H1 (cell line): ENCODE data around the gene NPPA. TPM values are rescaled to one million over a fixed set of nuclear protein-coding genes. Genes with fewer than 3 reads are reported as not detected.

Experiments used
- CTCF ChIA-PET: fragments of 300-600 bp; sonication (Branson Sonifier 250); formaldehyde crosslinking; loops from one replicate; lab custom pipeline; 2021; ENCODE audit not compliant: partially characterized antibody; lab: Charles Lee
- POLR2A ChIA-PET: fragments of 300-600 bp; sonication (Branson Sonifier 250); formaldehyde crosslinking; loops from one replicate; lab custom pipeline; 2021; ENCODE audit warnings: inconsistent platforms; ENCODE audit not compliant: partially characterized antibody; lab: Charles Lee
- DNase-seq, 2 experiments: peaks; one replicate each; pipeline versions ENCODE4 v3.0.0 to v3.0.0-alpha.2; 2010 to 2022; ENCODE audit warnings: low spot score in 2 of 2, low read depth in 1 of 2, mixed read lengths in 1 of 2
- FAIRE-seq: peaks from 2 replicates; lab custom pipeline; 2011; peaks lifted over from hg19 to GRCh38; lab: Jason Lieb, UNC
- H2AFZ ChIP-seq: 2 replicates; pipeline ENCODE4 v1.8.1; 2012; ENCODE audit warnings: low read length, inconsistent platforms
- H2AK5ac ChIP-seq: 2 replicates; pipeline ENCODE4 v1.6.1; 2013; ENCODE audit warnings: low read depth, low read length
- H2BK120ac ChIP-seq: replicated peaks from 2 replicates; pipeline ENCODE3; 2013; ENCODE audit warnings: low read depth, low read length, inconsistent platforms
- H2BK12ac ChIP-seq: 2 replicates; pipeline ENCODE4 v1.6.1; 2013; ENCODE audit warnings: low read depth, low read length
- H2BK15ac ChIP-seq: 2 replicates; pipeline ENCODE4 v1.6.1; 2013; ENCODE audit warnings: low read length
- H2BK20ac ChIP-seq: 2 replicates; pipeline ENCODE4 v1.6.1; 2013; ENCODE audit warnings: low read length
- H2BK5ac ChIP-seq: 2 replicates; pipeline ENCODE4 v1.6.1; 2013; ENCODE audit warnings: low read depth, low read length
- H3K14ac ChIP-seq: 2 replicates; pipeline ENCODE4 v1.6.1; 2013; ENCODE audit warnings: inconsistent platforms; ENCODE audit not compliant: insufficient read length
- H3K18ac ChIP-seq: 2 replicates; pipeline ENCODE4 v1.6.1; 2013; ENCODE audit warnings: low read length; ENCODE audit errors: extremely low read depth
- H3K23ac ChIP-seq: 2 replicates; pipeline ENCODE4 v1.6.1; 2013; ENCODE audit warnings: inconsistent platforms; ENCODE audit not compliant: insufficient read length
- H3K23me2 ChIP-seq: 2 replicates; pipeline ENCODE4 v1.6.1; 2013; ENCODE audit warnings: low read depth, low read length
- H3K27ac ChIP-seq: 2 replicates; pipeline ENCODE4 v1.6.1; 2011; ENCODE audit warnings: low read depth, low read length, inconsistent platforms
- H3K27me3 ChIP-seq, 4 experiments: replicated peaks in 1 of 4; 1 replicate in 1 of 4; 2 replicates in 3 of 4; pipeline versions ENCODE4 v1.6.1 to v1.8.1; 2011 to 2013; ENCODE audit warnings: low read length in 3 of 4, mild to moderate bottlenecking in 3 of 4, inconsistent platforms in 2 of 4, mixed read lengths in 2 of 4, moderate library complexity in 1 of 4; ENCODE audit not compliant: control insufficient read depth in 3 of 4, insufficient read depth in 3 of 4; ENCODE audit errors: extremely low read depth in 1 of 4
- H3K36me3 ChIP-seq, 4 experiments: 2 replicates each; pipeline versions ENCODE4 v1.6.1 to v1.8.1; 2011 to 2013; ENCODE audit warnings: mild to moderate bottlenecking in 4 of 4, low read length in 3 of 4, moderate library complexity in 2 of 4, control low read depth in 1 of 4, inconsistent platforms in 1 of 4; ENCODE audit not compliant: insufficient read depth in 4 of 4, control insufficient read depth in 2 of 4
- H3K4ac ChIP-seq: replicated peaks from 2 replicates; pipeline ENCODE3; 2013; ENCODE audit warnings: low read length, low read depth, mixed read lengths, inconsistent platforms; ENCODE audit not compliant: insufficient read length
- H3K4me1 ChIP-seq, 4 experiments: replicated peaks in 1 of 4; 1 replicate in 1 of 4; 2 replicates in 3 of 4; pipeline versions ENCODE4 v1.6.1 to v1.8.1; 2011 to 2013; ENCODE audit warnings: low read length in 3 of 4, inconsistent platforms in 2 of 4, mixed read lengths in 1 of 4; ENCODE audit not compliant: insufficient read depth in 4 of 4, control insufficient read depth in 3 of 4
- H3K4me2 ChIP-seq, 2 experiments: 2 replicates each; pipeline versions ENCODE4 v1.6.1 to v1.8.1; 2011 to 2013; ENCODE audit warnings: low read depth in 2 of 2, low read length in 2 of 2, control low read depth in 1 of 2, inconsistent platforms in 1 of 2, mild to moderate bottlenecking in 1 of 2; ENCODE audit not compliant: insufficient read depth in 1 of 2
- H3K4me3 ChIP-seq, 4 experiments: fragments of 200-600, 300-600 bp in 1 of 4; sonication (generic), shearing (Covaris generic), sonication (Bioruptor Twin) in 1 of 4; 2 replicates each; pipeline versions ENCODE4 v1.5.1 to v1.8.1; 2011 to 2016; ENCODE audit warnings: low read length in 4 of 4, low read depth in 3 of 4, control low read depth in 2 of 4, inconsistent platforms in 2 of 4, mild to moderate bottlenecking in 2 of 4, mixed read lengths in 1 of 4, moderate library complexity in 1 of 4; ENCODE audit not compliant: insufficient read depth in 2 of 4; ENCODE audit errors: extremely low read depth in 1 of 4
- H3K56ac ChIP-seq: replicated peaks from 2 replicates; pipeline ENCODE3; 2013; ENCODE audit warnings: low read depth, mild to moderate bottlenecking, mixed read lengths, low read length, inconsistent platforms; ENCODE audit not compliant: insufficient read length
- H3K79me1 ChIP-seq: 2 replicates; pipeline ENCODE4 v1.6.1; 2013; ENCODE audit warnings: low read depth, low read length, control low read depth
- H3K79me2 ChIP-seq, 2 experiments: 2 replicates each; pipeline versions ENCODE4 v1.6.1 to v1.8.1; 2012 to 2013; ENCODE audit warnings: low read length in 2 of 2, mild to moderate bottlenecking in 2 of 2, inconsistent platforms in 1 of 2; ENCODE audit not compliant: insufficient read depth in 2 of 2, control insufficient read depth in 1 of 2
- H3K9ac ChIP-seq, 4 experiments: replicated peaks in 1 of 4; 1 replicate in 1 of 4; 2 replicates in 3 of 4; pipeline versions ENCODE4 v1.6.1 to v1.8.1; 2011 to 2013; ENCODE audit warnings: low read depth in 3 of 4, low read length in 3 of 4, control low read depth in 2 of 4, mild to moderate bottlenecking in 2 of 4, moderate library complexity in 2 of 4, inconsistent platforms in 1 of 4; ENCODE audit errors: extremely low read depth in 1 of 4
- H3K9me3 ChIP-seq, 2 experiments: 2 replicates each; pipeline versions ENCODE4 v1.6.1 to v1.8.1; 2012 to 2013; ENCODE audit warnings: mild to moderate bottlenecking in 2 of 2, moderate library complexity in 2 of 2, control low read depth in 1 of 2, inconsistent platforms in 1 of 2, low read depth in 1 of 2, low read length in 1 of 2, mixed read lengths in 1 of 2; ENCODE audit not compliant: insufficient read depth in 2 of 2
- H4K20me1 ChIP-seq, 2 experiments: replicated peaks in 1 of 2; 2 replicates each; pipeline versions ENCODE3 to v1.8.1; 2011 to 2013; ENCODE audit warnings: inconsistent platforms in 2 of 2, low read length in 2 of 2, mild to moderate bottlenecking in 1 of 2; ENCODE audit not compliant: insufficient read depth in 2 of 2, control insufficient read depth in 1 of 2
- H4K5ac ChIP-seq: 2 replicates; pipeline ENCODE4 v1.6.1; 2013; ENCODE audit warnings: low read length, low read depth, mixed read lengths, inconsistent platforms; ENCODE audit not compliant: insufficient read length
- H4K8ac ChIP-seq: 2 replicates; pipeline ENCODE4 v1.8.0; 2013; ENCODE audit warnings: mild to moderate bottlenecking, moderate library complexity, low read length, inconsistent platforms; ENCODE audit not compliant: insufficient read depth; ENCODE audit errors: extremely low read depth
- H4K91ac ChIP-seq: replicated peaks from 2 replicates; pipeline ENCODE3; 2013; ENCODE audit warnings: low read length, mixed read lengths, inconsistent platforms; ENCODE audit not compliant: insufficient read length
- ATF2 ChIP-seq: IDR thresholded peaks from 2 replicates; pipeline ENCODE4 v1.6.1; 2012; ENCODE audit warnings: low read length, inconsistent platforms
- CEBPB ChIP-seq: IDR thresholded peaks from 2 replicates; pipeline ENCODE4 v1.6.1; 2012; ENCODE audit warnings: low read depth, low read length
- HDAC2 ChIP-seq, 2 experiments: fragments of 300-600 bp in 1 of 2; sonication (generic) in 1 of 2; IDR thresholded peaks; 2 replicates each; pipeline ENCODE4 v1.6.1; 2011 to 2012; ENCODE audit warnings: low read depth in 2 of 2, low read length in 2 of 2, mild to moderate bottlenecking in 2 of 2, moderate library complexity in 2 of 2, borderline replicate concordance in 1 of 2, inconsistent platforms in 1 of 2
- POLR2A ChIP-seq, 2 experiments: IDR thresholded peaks; 1 replicate in 1 of 2; 2 replicates in 1 of 2; pipeline ENCODE4 v1.6.1; 2011; ENCODE audit warnings: low read depth in 2 of 2, low read length in 2 of 2, mild to moderate bottlenecking in 2 of 2; ENCODE audit errors: control extremely low read depth in 1 of 2
- TCF12 ChIP-seq: IDR thresholded peaks from 2 replicates; pipeline ENCODE4 v1.6.1; 2011; ENCODE audit warnings: low read depth, mild to moderate bottlenecking, low read length
- WGBS, 2 experiments: shearing (Covaris generic) in 1 of 2; methylation state at CpG; one replicate each; pipeline versions ENCODE4 v1.1.6 to v1.1.7; 2013 to 2015; ENCODE audit warnings: low lambda C conversion rate in 2 of 2, mixed read lengths in 2 of 2, inconsistent platforms in 1 of 2, low coverage in 1 of 2, missing lambda C conversion rate in 1 of 2; ENCODE audit not compliant: insufficient replicate concordance in 2 of 2, insufficient coverage in 1 of 2, insufficient read length in 1 of 2; ENCODE audit errors: extremely low coverage in 1 of 2, missing lambda C conversion rate in 1 of 2; 5-methylcytosine and 5-hydroxymethylcytosine counted together
- polyA plus RNA-seq, 7 experiments: library from polyadenylated mRNA; depleted of rRNA in 3 of 7; stranded (reverse) in 5 of 7; unstranded in 2 of 7; fragments of >200 nt in 5 of 7; fragments of 200-250 nt in 2 of 7; gene quantifications; 1 replicate in 5 of 7; 2 replicates in 1 of 7; 4 replicates in 1 of 7; pipeline versions ENCODE4 v1.2.1 to v1.2.3, GENCODE V29; 2011 to 2013; ENCODE audit warnings: missing spikeins in 2 of 7, mixed read lengths in 2 of 7
- total RNA-seq: library from RNA; stranded (reverse); fragmentation: NEBNext Ultra II Directional; extraction: Animal tissue kit (Norgen Biotek cat#: 25700); gene quantifications from 2 replicates; pipeline ENCODE4 v1.2.1, GENCODE V29; 2021
- TF ChIP-seq, protein P1 (sequence below): IDR thresholded peaks from 2 replicates; pipeline ENCODE4 v1.6.1; 2012; ENCODE audit warnings: inconsistent platforms
- TF ChIP-seq, protein P2 (sequence below), 3 experiments: IDR thresholded peaks; 1 replicate in 2 of 3; 2 replicates in 1 of 3; pipeline versions ENCODE4 v1.5.1 to v1.6.1; 2011; ENCODE audit warnings: low read length in 3 of 3, mild to moderate bottlenecking in 3 of 3, inconsistent platforms in 2 of 3, low read depth in 1 of 3, moderate library complexity in 1 of 3; ENCODE audit not compliant: insufficient read depth in 1 of 3; ENCODE audit errors: control extremely low read depth in 1 of 3

NPPA gene
- total and polyA plus RNA-seq, 2 of the 8 experiments (the other 6 are each of a cell fraction or from before 2014, with no cell fraction given) = not detected

DNA sequence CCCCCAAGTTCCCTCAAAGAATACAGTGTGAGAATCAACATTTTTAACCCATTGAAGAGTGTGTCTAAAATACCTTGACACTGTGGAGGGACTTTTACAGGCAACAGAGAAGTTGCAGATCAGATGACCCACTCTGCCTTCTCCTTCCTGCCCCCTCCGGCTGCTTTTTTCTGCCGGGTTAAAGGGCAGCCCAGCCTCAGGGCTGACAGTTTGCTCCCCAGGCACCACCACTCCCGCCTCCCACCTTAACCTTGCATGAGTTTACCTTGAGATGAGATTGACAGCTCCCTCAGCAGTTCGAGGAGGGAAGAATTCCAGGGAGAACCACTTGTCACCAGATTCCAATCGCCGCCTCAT, 45.0 kb downstream of the NPPA start:
- Histone ChIP-seq H3K23ac (no peak overlapping the region), H3K9ac (no peak overlapping the region), H2AK5ac (no peak overlapping the region), H4K8ac (no peak overlapping the region), H3K18ac (no peak overlapping the region), H2BK20ac (no peak overlapping the region), H2BK5ac (no peak overlapping the region), H3K14ac (no peak overlapping the region), H3K4me2 (peak overlapping the region; percentile 84 to 98), H3K36me3 (peaks cover 4 to 14% (median 12%) of the 10 kb centered on the region in 4 experiments; a peak in 6 of 8 replicates), H2AFZ (no peak overlapping the region), H2BK12ac (no peak overlapping the region), H3K27ac (no peak overlapping the region), H3K79me1 (peaks cover 8% of the 10 kb centered on the region), H3K79me2 (peaks cover 8 to 30% of the 10 kb centered on the region in 2 experiments; a peak in 3 of 4 replicates), H3K4me1 (peaks cover 13 to 24% (median 18%) of the 10 kb centered on the region in 4 experiments), H3K23me2 (peaks cover 18% of the 10 kb centered on the region), H3K56ac (no peak overlapping the region), H3K9me3 (no peaks in the 10 kb centered on the region), H4K91ac (no peak overlapping the region), H3K4me3 (peak overlapping the region in 1 of 4 experiments; percentile 62; a peak in 4 of 8 replicates), H4K5ac (no peak overlapping the region), H3K27me3 (no peaks in the 10 kb centered on the region), H3K4ac (no peak overlapping the region), H2BK120ac (no peak overlapping the region), H2BK15ac (no peak overlapping the region), H4K20me1 (peaks cover 6 to 7% of the 10 kb centered on the region in 2 experiments)
- no peak for FAIRE-seq
- 66% methylated on average over 6 of the region's 6 CpGs; no CpG with 5 or more reads in 1 of the 2 experiments for WGBS, 2 experiments
- ChIA-PET CTCF (interaction anchor here (0.7 to 4.2 kb wide), 7 partner anchors 9 to 112 kb away, joined by 3 to 49 read pairs (median 3); no protein-coding TSS in a partner anchor), POLR2A (interaction anchor here (1.0 to 3.2 kb wide), 9 partner anchors 9 to 217 kb away, joined by 3 to 27 read pairs (median 5); partner anchors contain the start of genes AGTRAP and MIIP)
- TF ChIP-seq TCF12 (no peak), HDAC2 (IDR thresholded peaks at IDR 0.05; ENCODE audit: borderline replicate concordance in 1 of 2, low read depth in 2 of 2, low read length in 2 of 2) (no peak), ATF2 (no peak), CEBPB (no peak), POLR2A (IDR thresholded peaks at IDR 0.05; ENCODE audit: control extremely low read depth in 1 of 2, low read depth in 2 of 2, low read length in 2 of 2) (no peak)
- TF ChIP-seq, protein P1, sequence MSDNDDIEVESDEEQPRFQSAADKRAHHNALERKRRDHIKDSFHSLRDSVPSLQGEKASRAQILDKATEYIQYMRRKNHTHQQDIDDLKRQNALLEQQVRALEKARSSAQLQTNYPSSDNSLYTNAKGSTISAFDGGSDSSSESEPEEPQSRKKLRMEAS = no peak
- TF ChIP-seq, protein P2, sequence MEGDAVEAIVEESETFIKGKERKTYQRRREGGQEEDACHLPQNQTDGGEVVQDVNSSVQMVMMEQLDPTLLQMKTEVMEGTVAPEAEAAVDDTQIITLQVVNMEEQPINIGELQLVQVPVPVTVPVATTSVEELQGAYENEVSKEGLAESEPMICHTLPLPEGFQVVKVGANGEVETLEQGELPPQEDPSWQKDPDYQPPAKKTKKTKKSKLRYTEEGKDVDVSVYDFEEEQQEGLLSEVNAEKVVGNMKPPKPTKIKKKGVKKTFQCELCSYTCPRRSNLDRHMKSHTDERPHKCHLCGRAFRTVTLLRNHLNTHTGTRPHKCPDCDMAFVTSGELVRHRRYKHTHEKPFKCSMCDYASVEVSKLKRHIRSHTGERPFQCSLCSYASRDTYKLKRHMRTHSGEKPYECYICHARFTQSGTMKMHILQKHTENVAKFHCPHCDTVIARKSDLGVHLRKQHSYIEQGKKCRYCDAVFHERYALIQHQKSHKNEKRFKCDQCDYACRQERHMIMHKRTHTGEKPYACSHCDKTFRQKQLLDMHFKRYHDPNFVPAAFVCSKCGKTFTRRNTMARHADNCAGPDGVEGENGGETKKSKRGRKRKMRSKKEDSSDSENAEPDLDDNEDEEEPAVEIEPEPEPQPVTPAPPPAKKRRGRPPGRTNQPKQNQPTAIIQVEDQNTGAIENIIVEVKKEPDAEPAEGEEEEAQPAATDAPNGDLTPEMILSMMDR (IDR thresholded peaks at IDR 0.05; ENCODE audit: control extremely low read depth in 1 of 3, insufficient read depth in 1 of 3, low read depth in 1 of 3, low read length in 3 of 3) = no peak
- DNase-seq = no peak
